ENCODE data around the gene NKX2-2.
A peak's percentile ranks its signal among the peaks of the same experiment; 100 is the strongest.

Gene NKX2-2

DNA sequence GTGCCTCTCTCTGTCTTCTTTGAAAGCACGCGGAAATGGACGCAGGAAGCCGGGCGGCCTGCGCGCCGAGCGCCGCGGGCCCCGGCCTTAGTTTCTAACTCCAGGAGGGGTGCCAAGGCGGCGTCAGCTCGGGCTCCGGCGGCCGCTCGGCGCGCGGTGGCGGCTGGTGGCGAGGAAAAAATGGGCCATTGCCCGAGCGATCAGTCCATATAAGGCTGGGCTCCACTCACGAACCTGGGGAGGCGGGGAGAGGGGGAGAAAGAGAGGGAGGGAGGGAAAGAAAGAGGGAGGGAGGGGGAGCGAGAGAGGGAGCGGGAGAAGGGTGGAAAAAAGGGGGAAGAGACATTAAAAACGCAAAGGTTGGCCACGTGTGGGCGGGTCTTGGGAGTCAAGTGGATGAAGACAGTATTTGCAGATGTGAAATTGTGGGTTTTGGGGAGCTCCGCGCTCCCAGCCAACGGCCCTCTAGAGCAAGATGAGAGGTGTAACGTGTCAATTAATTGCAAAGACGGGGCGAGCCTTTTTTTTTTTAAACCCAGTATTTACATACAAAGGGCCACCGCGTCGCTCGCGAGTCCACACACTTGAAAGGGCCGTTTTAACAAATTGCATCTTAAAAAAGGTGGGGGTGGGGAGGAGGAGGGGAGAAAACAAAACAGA, at the start of gene NKX2-2:
TSS of gene NKX2-2 (minus strand) at position 184 of the 660 bp plus-strand sequence. CDS start 395 bp downstream, outside the sequence.
- Histone ChIP-seq H3K27ac (peak within 1 kb of the TSS; percentile 98), H3K9ac (ENCODE audit: insufficient read length) (peak within 1 kb of the TSS; percentile 91), H3K4me3 (peak within 1 kb of the TSS; percentile 93), H3K9me3 (ENCODE audit: low read depth, low read length) (no peaks in the 10 kb centered on the region), H3K36me3 (ENCODE audit: insufficient read depth, low read length) (peaks cover 29% of the 10 kb centered on the region)
- peak; percentile 77; the same call in 1 of the 2 replicates for TF ChIP-seq POLR2AphosphoS5 (IDR thresholded peaks at IDR 0.05; ENCODE audit: borderline replicate concordance, low read depth, low read length)
- TF ChIP-seq FOXP2 (optimal IDR thresholded peaks at IDR 0.05; ENCODE audit: control extremely low read depth, extremely low read length, insufficient read depth), result no peak
- DNase-seq (ENCODE audit: low read depth, low spot score), result no peak

DNA sequence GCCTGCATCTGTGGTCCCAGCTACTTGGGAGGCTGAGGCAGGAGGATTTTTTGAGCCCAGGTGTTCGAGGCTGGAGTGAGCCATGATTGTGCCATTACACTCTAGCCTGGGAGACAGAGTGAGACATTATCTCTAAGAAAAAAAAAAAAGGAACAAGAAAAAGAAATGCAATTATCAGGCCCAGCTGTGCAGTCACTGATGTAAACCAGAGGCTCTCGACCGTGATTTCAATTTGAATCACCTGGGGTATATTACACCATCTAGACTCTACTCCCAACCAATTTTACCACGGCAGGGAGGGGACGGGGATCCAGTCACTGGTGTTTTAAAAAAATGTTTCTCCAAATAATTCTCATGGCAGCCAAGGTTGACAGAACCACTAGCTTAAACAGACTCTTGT, 48.8 kb upstream of the NKX2-2 start:
- Histone ChIP-seq H3K4me3 (no peak overlapping the region), H3K27ac (no peak overlapping the region), H3K9ac (ENCODE audit: insufficient read length) (no peak overlapping the region), H3K36me3 (ENCODE audit: insufficient read depth, low read length) (no peaks in the 10 kb centered on the region), H3K9me3 (ENCODE audit: low read depth, low read length) (peaks cover 6% of the 10 kb centered on the region; the same call in 1 of the 2 replicates)
- DNase-seq (ENCODE audit: low read depth, low spot score), result no peak
- TF ChIP-seq POLR2AphosphoS5 (IDR thresholded peaks at IDR 0.05; ENCODE audit: borderline replicate concordance, low read depth, low read length) (no peak), FOXP2 (optimal IDR thresholded peaks at IDR 0.05; ENCODE audit: control extremely low read depth, extremely low read length, insufficient read depth) (no peak), EZH2 (IDR thresholded peaks at IDR 0.05) (no peak)

DNA sequence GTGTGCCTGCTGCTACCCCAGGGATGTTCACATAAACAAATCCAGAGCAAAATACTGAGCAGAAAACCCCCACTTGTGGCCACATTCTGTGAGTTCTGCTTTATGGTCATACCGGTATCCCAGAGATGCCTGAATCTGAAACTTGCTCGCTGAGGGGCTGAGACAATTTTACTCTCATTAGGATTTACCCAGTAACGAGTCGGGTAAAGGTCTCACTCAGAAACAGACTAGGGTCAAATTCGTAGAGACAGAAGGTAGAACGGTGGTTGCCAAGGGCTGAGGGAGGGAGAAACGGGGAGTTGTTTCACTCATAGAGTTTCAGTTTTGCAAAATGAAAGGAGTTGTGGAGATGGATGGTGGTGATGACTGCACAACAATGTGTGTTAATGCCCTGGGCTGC, 45.4 kb upstream of the NKX2-2 start:
- Histone ChIP-seq H3K9ac (ENCODE audit: insufficient read length) (no peak overlapping the region), H3K4me3 (no peak overlapping the region), H3K27ac (no peak overlapping the region), H3K9me3 (ENCODE audit: low read depth, low read length) (peaks cover 3% of the 10 kb centered on the region; the same call in 1 of the 2 replicates), H3K36me3 (ENCODE audit: insufficient read depth, low read length) (no peaks in the 10 kb centered on the region)
- no peak for DNase-seq (ENCODE audit: low read depth, low spot score)
- TF ChIP-seq POLR2AphosphoS5 (IDR thresholded peaks at IDR 0.05; ENCODE audit: borderline replicate concordance, low read depth, low read length) (no peak), EZH2 (IDR thresholded peaks at IDR 0.05) (no peak), FOXP2 (optimal IDR thresholded peaks at IDR 0.05; ENCODE audit: control extremely low read depth, extremely low read length, insufficient read depth) (no peak)

DNA sequence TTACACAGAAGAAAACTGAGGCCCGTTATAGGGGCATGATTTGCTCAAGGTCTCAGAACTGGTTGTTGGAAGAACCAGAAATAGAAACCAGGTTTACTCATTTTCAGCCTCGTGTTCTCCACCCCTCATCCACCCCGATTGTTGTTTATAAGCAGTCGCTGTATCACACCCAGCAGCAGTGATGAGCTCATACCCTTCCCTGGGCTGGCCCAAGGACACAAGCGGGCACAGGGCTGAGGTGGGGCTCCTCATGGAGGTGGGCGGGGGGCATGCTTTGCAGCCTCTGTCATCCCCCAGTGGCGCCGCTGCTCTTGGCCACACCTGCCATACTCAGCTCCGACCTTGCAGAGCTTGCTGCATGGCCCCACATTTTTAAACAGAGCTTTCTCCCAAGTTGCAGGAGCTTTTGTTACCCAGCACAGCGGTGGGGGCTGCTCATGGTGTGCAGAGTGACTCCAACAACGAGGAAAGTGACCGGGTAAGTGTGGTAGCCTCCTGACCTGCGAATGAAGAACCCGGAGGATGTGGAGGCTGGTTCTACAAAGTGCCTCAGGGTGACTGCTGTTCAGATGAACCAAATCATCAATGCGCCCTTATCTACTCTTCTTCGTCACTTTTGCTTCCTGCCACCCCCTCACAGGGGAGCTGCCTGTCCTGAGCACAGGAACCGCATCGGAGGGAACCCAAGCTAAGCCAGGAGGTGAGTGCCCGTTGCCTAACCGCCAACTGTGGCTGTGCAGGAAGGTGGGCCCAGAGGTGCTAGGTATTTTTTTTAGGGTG, 43.6 kb upstream of the NKX2-2 start:
- Histone ChIP-seq H3K27ac (peak overlapping the region; percentile 100), H3K9ac (ENCODE audit: insufficient read length) (peak overlapping the region; percentile 82), H3K36me3 (ENCODE audit: insufficient read depth, low read length) (no peaks in the 10 kb centered on the region), H3K9me3 (ENCODE audit: low read depth, low read length) (no peaks in the 10 kb centered on the region), H3K4me3 (no peak overlapping the region)
- no peak for TF ChIP-seq EZH2 (IDR thresholded peaks at IDR 0.05)
- TF ChIP-seq FOXP2 (optimal IDR thresholded peaks at IDR 0.05; ENCODE audit: control extremely low read depth, extremely low read length, insufficient read depth), result no peak
- TF ChIP-seq POLR2AphosphoS5 (IDR thresholded peaks at IDR 0.05; ENCODE audit: borderline replicate concordance, low read depth, low read length), result no peak
- no peak for DNase-seq (ENCODE audit: low read depth, low spot score)

DNA sequence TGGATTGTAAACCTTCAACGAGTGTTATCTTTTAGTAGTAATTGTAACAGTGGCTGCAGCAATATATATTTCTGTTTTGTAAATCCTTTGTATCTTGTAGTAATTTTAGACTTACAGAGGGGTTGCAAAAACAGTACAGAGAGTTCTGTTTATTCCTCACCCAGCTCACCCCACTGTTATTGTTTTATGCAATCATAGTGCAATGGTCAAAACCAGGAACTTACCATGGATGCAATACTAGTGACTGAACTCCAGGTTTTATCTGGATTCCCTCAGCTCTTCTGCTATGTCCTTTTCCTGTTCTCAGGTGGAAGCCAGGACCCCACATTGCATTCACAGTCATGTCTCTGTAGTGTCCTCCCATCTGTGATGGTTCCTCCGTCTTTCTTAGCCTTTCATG, 42.5 kb upstream of the NKX2-2 start:
- Histone ChIP-seq H3K27ac (peak overlapping the region; percentile 100), H3K9me3 (ENCODE audit: low read depth, low read length) (no peaks in the 10 kb centered on the region), H3K9ac (ENCODE audit: insufficient read length) (peak overlapping the region; percentile 82), H3K4me3 (peak overlapping the region; percentile 57), H3K36me3 (ENCODE audit: insufficient read depth, low read length) (no peaks in the 10 kb centered on the region)
- no peak for DNase-seq (ENCODE audit: low read depth, low spot score)
- TF ChIP-seq FOXP2 (optimal IDR thresholded peaks at IDR 0.05; ENCODE audit: control extremely low read depth, extremely low read length, insufficient read depth) (no peak), POLR2AphosphoS5 (IDR thresholded peaks at IDR 0.05; ENCODE audit: borderline replicate concordance, low read depth, low read length) (no peak), EZH2 (IDR thresholded peaks at IDR 0.05) (no peak)

DNA sequence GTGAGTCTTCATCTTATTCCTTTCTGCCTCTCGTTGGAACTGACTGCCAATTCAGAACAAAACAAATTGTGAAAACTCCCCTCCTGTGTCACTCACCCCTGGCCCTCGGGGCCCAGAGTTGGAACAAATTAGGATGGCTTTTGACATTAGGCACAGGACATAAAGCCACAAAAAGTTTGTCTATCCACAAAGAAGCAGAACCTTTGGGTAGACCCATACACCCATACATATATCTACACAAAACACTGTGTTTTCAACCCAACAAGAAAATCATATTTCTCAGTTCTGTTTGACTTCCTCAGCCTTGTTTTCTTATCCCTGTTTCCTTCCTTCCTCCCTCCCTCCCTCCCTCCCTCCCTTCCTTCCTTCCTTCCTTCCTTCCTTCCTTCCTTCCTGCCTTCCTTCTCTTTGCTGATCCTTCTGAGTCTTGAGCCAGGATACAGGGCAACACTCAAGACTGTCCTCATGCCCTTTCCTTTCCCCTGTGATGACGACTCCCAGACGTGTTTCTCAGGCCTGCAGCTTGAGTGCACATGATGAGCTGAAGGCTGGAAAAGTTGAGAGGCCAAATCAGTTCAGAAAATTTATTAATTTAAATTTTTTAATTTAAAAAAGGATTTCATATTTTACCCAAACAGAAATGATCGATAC, 41.7 kb upstream of the NKX2-2 start:
- TF ChIP-seq FOXP2 (optimal IDR thresholded peaks at IDR 0.05; ENCODE audit: control extremely low read depth, extremely low read length, insufficient read depth) (no peak), POLR2AphosphoS5 (IDR thresholded peaks at IDR 0.05; ENCODE audit: borderline replicate concordance, low read depth, low read length) (no peak; the same call in 1 of the 2 replicates), EZH2 (IDR thresholded peaks at IDR 0.05) (no peak)
- peak overlapping the region; percentile 59 for H3K4me3 ChIP-seq
- H3K27ac ChIP-seq, result peak overlapping the region; percentile 100
- H3K9me3 ChIP-seq (ENCODE audit: low read depth, low read length), result no peaks in the 10 kb centered on the region
- no peaks in the 10 kb centered on the region for H3K36me3 ChIP-seq (ENCODE audit: insufficient read depth, low read length)
- H3K9ac ChIP-seq (ENCODE audit: insufficient read length), result peak overlapping the region; percentile 82
- peak; percentile 84 for DNase-seq (ENCODE audit: low read depth, low spot score)

DNA sequence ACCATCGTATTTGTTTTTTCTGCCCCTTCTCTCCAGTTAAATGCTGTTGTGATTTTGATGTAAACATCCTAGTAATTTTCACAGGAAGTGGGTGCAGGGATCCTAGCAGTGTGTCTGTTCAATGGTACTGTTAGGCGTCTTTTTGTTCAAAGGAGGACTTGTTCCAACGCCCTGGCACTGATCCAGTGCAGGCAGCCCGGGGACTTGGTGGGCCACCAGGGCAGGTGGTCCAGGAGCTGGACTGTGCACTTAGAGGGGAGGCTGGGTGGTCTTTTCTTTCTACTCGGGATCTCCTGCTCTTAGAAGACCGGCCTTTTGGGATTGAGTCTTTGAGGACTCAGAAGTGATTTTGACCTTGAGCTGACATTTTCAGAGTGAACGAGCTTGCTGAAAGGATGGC, 41.1 kb upstream of the NKX2-2 start:
- H3K36me3 ChIP-seq (ENCODE audit: insufficient read depth, low read length), result no peaks in the 10 kb centered on the region
- TF ChIP-seq FOXP2 (optimal IDR thresholded peaks at IDR 0.05; ENCODE audit: control extremely low read depth, extremely low read length, insufficient read depth) (no peak), EZH2 (IDR thresholded peaks at IDR 0.05) (no peak), POLR2AphosphoS5 (IDR thresholded peaks at IDR 0.05; ENCODE audit: borderline replicate concordance, low read depth, low read length) (0 out of 2 replicates have a peak, but pooled peaks have one; percentile 17)
- DNase-seq (ENCODE audit: low read depth, low spot score), result no peak
- no peaks in the 10 kb centered on the region for H3K9me3 ChIP-seq (ENCODE audit: low read depth, low read length)
- peak overlapping the region; percentile 80 for H3K9ac ChIP-seq (ENCODE audit: insufficient read length)
- H3K4me3 ChIP-seq, result peak overlapping the region; percentile 59
- H3K27ac ChIP-seq, result peak overlapping the region; percentile 100

DNA sequence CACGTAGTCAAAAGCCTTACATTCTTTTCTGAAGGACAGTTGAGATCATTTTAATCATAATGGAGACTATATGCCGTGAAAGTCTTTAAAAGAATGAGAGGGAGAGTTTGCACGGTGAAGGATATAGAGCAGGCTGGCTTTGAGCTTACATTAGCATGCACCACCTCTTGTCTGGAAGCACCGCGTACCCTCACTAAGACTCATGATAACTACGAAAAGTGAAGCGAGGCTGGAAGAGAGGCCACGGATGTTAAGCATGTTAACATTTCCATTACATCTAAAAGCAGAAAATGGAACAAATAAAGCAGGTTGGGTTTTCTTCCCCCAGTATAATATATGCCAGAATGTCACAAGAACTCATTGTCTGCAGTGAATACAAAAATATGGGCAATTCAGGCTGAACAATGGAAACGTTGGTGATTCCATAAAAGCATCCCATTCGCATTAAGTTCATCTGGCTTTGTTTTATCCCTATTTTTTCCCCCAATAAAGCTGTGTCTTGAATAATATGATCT, 40.6 kb upstream of the NKX2-2 start:
- Histone ChIP-seq H3K27ac (peak overlapping the region; percentile 100), H3K36me3 (ENCODE audit: insufficient read depth, low read length) (no peaks in the 10 kb centered on the region), H3K9me3 (ENCODE audit: low read depth, low read length) (no peaks in the 10 kb centered on the region), H3K9ac (ENCODE audit: insufficient read length) (peak overlapping the region; percentile 80), H3K4me3 (peak overlapping the region; percentile 59)
- TF ChIP-seq EZH2 (IDR thresholded peaks at IDR 0.05), result no peak
- TF ChIP-seq POLR2AphosphoS5 (IDR thresholded peaks at IDR 0.05; ENCODE audit: borderline replicate concordance, low read depth, low read length), result no peak
- TF ChIP-seq FOXP2 (optimal IDR thresholded peaks at IDR 0.05; ENCODE audit: control extremely low read depth, extremely low read length, insufficient read depth), result no peak
- DNase-seq (ENCODE audit: low read depth, low spot score), result no peak

Measured in SK-N-MC (cell line).